ENCODE data around the gene BPIFA1. TPM values are rescaled to one million over a fixed set of nuclear protein-coding genes. Genes with fewer than 3 reads are reported as not detected.

Gene BPIFA1
- total RNA-seq, 2 experiments from 2014 or later, result not detected

- Histone ChIP-seq H3K4me1 (ENCODE audit: insufficient read depth, low read length, poor library complexity, severe bottlenecking) (no peaks in the 10 kb centered on the region), H3K79me2 (ENCODE audit: insufficient read depth, low read depth, low read length) (no peaks in the 10 kb centered on the region), H3K36me3 (ENCODE audit: insufficient read depth, low read length) (no peaks in the 10 kb centered on the region), H3K4me2 (ENCODE audit: low read length) (no peak overlapping the region), H3K9me3 (ENCODE audit: low read length) (no peaks in the 10 kb centered on the region), H3K4me3 (ENCODE audit: low read depth, low read length, poor library complexity, severe bottlenecking) (no peak overlapping the region), H3K27ac (ENCODE audit: low read depth, low read length, poor library complexity, severe bottlenecking) (no peak overlapping the region), H2AFZ (ENCODE audit: low read length) (no peak overlapping the region), H3K9me2 (ENCODE audit: insufficient read depth, low read length) (no peaks in the 10 kb centered on the region), H4K20me1 (ENCODE audit: insufficient read depth, low read length) (no peaks in the 10 kb centered on the region)
- TF ChIP-seq EZH2phosphoT487 (IDR thresholded peaks at IDR 0.05; ENCODE audit: borderline replicate concordance, low read depth, low read length), result no peak
- TF ChIP-seq CTCF (conservative IDR thresholded peaks at IDR 0.05; ENCODE audit: low read length), result no peak
- no peak for DNase-seq (ENCODE audit: low spot score)
- intact Hi-C loops (cut with micrococcal nuclease; ENCODE audit: unreplicated experiment), result no loop called here
- POLR2A ChIA-PET, result no interaction called here
- CTCF ChIA-PET (ENCODE audit: unreplicated experiment), result no interaction called here
- BruUV-seq (replicated peaks), result no TSS peak
Observed at GRCh38 chr20:33199026-33199425, 36.8 kb upstream of the BPIFA1 start.

- intact Hi-C loops (cut with micrococcal nuclease; ENCODE audit: unreplicated experiment), result no loop called here
- DNase-seq (ENCODE audit: low spot score), result no peak
- no peaks in the 10 kb centered on the region for H3K4me1 ChIP-seq (ENCODE audit: insufficient read depth, low read length, poor library complexity, severe bottlenecking)
- ChIA-PET CTCF (ENCODE audit: unreplicated experiment) (no interaction called here), POLR2A (interaction anchor here (0.5 kb wide), 1 partner anchor 343 kb away, joined by 3 read pairs; no protein-coding TSS in a partner anchor)
- H3K9me3 ChIP-seq (ENCODE audit: low read length), result no peaks in the 10 kb centered on the region
- H4K20me1 ChIP-seq (ENCODE audit: insufficient read depth, low read length), result no peaks in the 10 kb centered on the region
- TF ChIP-seq EZH2phosphoT487 (IDR thresholded peaks at IDR 0.05; ENCODE audit: borderline replicate concordance, low read depth, low read length) (no peak), CTCF (conservative IDR thresholded peaks at IDR 0.05; ENCODE audit: low read length) (no peak)
- no peak overlapping the region for H2AFZ ChIP-seq (ENCODE audit: low read length)
- no peaks in the 10 kb centered on the region for H3K9me2 ChIP-seq (ENCODE audit: insufficient read depth, low read length)
- H3K27ac ChIP-seq (ENCODE audit: low read depth, low read length, poor library complexity, severe bottlenecking), result no peak overlapping the region
- H3K36me3 ChIP-seq (ENCODE audit: insufficient read depth, low read length), result no peaks in the 10 kb centered on the region
- H3K79me2 ChIP-seq (ENCODE audit: insufficient read depth, low read depth, low read length), result no peaks in the 10 kb centered on the region
- H3K4me3 ChIP-seq (ENCODE audit: low read depth, low read length, poor library complexity, severe bottlenecking), result no peak overlapping the region
- no peak overlapping the region for H3K4me2 ChIP-seq (ENCODE audit: low read length)
- BruUV-seq (replicated peaks), result no TSS peak
Observed at GRCh38 chr20:33202451-33202850, 33.3 kb upstream of the BPIFA1 start.

DNA sequence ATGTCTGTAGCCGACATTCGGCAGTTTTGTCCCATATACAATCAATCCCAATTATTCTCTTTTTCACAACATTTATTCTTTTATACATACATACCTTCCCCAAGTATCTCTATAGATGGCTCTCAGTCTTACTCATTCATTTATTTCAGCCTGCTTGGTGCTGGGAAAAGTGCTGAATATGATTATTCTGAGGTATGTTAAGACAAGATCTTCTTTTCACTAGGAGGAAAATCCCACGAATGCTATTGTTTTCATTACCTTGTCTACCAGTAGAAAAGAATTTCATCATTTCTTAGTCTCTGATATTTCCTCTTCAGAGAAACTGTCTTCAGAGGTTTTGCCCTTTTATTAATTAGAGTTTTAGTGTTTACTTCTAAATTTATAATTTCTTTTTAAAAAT, 32.4 kb upstream of the BPIFA1 start:
- Histone ChIP-seq H3K27ac (ENCODE audit: low read depth, low read length, poor library complexity, severe bottlenecking) (no peak overlapping the region), H3K4me3 (ENCODE audit: low read depth, low read length, poor library complexity, severe bottlenecking) (no peak overlapping the region), H3K4me2 (ENCODE audit: low read length) (no peak overlapping the region), H2AFZ (ENCODE audit: low read length) (no peak overlapping the region), H3K9me3 (ENCODE audit: low read length) (no peaks in the 10 kb centered on the region), H3K79me2 (ENCODE audit: insufficient read depth, low read depth, low read length) (no peaks in the 10 kb centered on the region), H4K20me1 (ENCODE audit: insufficient read depth, low read length) (no peaks in the 10 kb centered on the region), H3K4me1 (ENCODE audit: insufficient read depth, low read length, poor library complexity, severe bottlenecking) (no peaks in the 10 kb centered on the region), H3K36me3 (ENCODE audit: insufficient read depth, low read length) (no peaks in the 10 kb centered on the region), H3K9me2 (ENCODE audit: insufficient read depth, low read length) (no peaks in the 10 kb centered on the region)
- no peak for DNase-seq (ENCODE audit: low spot score)
- ChIA-PET CTCF (ENCODE audit: unreplicated experiment) (no interaction called here), POLR2A (interaction anchor here (0.6 to 0.7 kb wide), 2 partner anchors 1289 to 1380 kb away, joined by 3 to 5 read pairs; no protein-coding TSS in a partner anchor)
- TF ChIP-seq EZH2phosphoT487 (IDR thresholded peaks at IDR 0.05; ENCODE audit: borderline replicate concordance, low read depth, low read length) (no peak), CTCF (conservative IDR thresholded peaks at IDR 0.05; ENCODE audit: low read length) (no peak)
- no TSS peak for BruUV-seq (replicated peaks)
- intact Hi-C loops (cut with micrococcal nuclease; ENCODE audit: unreplicated experiment), result no loop called here

Measured in OCI-LY7 (cell line).